Measurements from ENCODE around the gene KRTAP13-2.

Gene KRTAP13-2

GRCh38 chr21:30336596-30336995 is 35.5 kb downstream of the KRTAP13-2 start:
- Histone ChIP-seq H3K4me3 (ENCODE audit: low read depth, low read length) (no peak overlapping the region), H3K27me3 (replicated peaks) (no peaks in the 10 kb centered on the region), H3K27ac (no peak overlapping the region), H3K36me3 (replicated peaks) (no peaks in the 10 kb centered on the region)
- in situ Hi-C loops (cut with HindIII; ENCODE audit: low pct_ligation_motif_present, low sequenced_read_pairs) = no loop called here
- no peak for TF ChIP-seq CTCF (IDR thresholded peaks at IDR 0.05; ENCODE audit: low read depth, low read length, missing control alignments)
- DNase-seq = no peak

GRCh38 chr21:30333736-30334135 is 38.3 kb downstream of the KRTAP13-2 start:
- Histone ChIP-seq H3K27me3 (replicated peaks) (no peaks in the 10 kb centered on the region), H3K36me3 (replicated peaks) (no peaks in the 10 kb centered on the region), H3K27ac (no peak overlapping the region), H3K4me3 (ENCODE audit: low read depth, low read length) (no peak overlapping the region)
- TF ChIP-seq CTCF (IDR thresholded peaks at IDR 0.05; ENCODE audit: low read depth, low read length, missing control alignments) = no peak
- no peak for DNase-seq
- in situ Hi-C loops (cut with HindIII; ENCODE audit: low pct_ligation_motif_present, low sequenced_read_pairs) = no loop called here

- TF ChIP-seq CTCF (IDR thresholded peaks at IDR 0.05; ENCODE audit: low read depth, low read length, missing control alignments) = no peak
- Histone ChIP-seq H3K36me3 (replicated peaks) (no peaks in the 10 kb centered on the region), H3K27ac (no peak overlapping the region), H3K27me3 (replicated peaks) (no peaks in the 10 kb centered on the region), H3K4me3 (ENCODE audit: low read depth, low read length) (no peak overlapping the region)
- in situ Hi-C loops (cut with HindIII; ENCODE audit: low pct_ligation_motif_present, low sequenced_read_pairs) = no loop called here
- DNase-seq = no peak
Measured at GRCh38 chr21:30332681-30333080, 39.4 kb downstream of the KRTAP13-2 start.

GRCh38 chr21:30329203-30329875 is 42.7 kb downstream of the KRTAP13-2 start:
- no peak overlapping the region for H3K27ac ChIP-seq
- in situ Hi-C loops (cut with HindIII; ENCODE audit: low pct_ligation_motif_present, low sequenced_read_pairs) = no loop called here
- TF ChIP-seq CTCF (IDR thresholded peaks at IDR 0.05; ENCODE audit: low read depth, low read length, missing control alignments) = no peak
- H3K4me3 ChIP-seq (ENCODE audit: low read depth, low read length) = no peak overlapping the region
- no peaks in the 10 kb centered on the region for H3K27me3 ChIP-seq (replicated peaks)
- peak; percentile 19 for DNase-seq
- H3K36me3 ChIP-seq (replicated peaks) = no peaks in the 10 kb centered on the region

GRCh38 chr21:30326390-30326789 is 45.7 kb downstream of the KRTAP13-2 start:
- no peak for TF ChIP-seq CTCF (IDR thresholded peaks at IDR 0.05; ENCODE audit: low read depth, low read length, missing control alignments)
- DNase-seq = no peak
- Histone ChIP-seq H3K36me3 (replicated peaks) (no peaks in the 10 kb centered on the region), H3K27ac (no peak overlapping the region), H3K4me3 (ENCODE audit: low read depth, low read length) (no peak overlapping the region), H3K27me3 (replicated peaks) (no peaks in the 10 kb centered on the region)
- in situ Hi-C loops (cut with HindIII; ENCODE audit: low pct_ligation_motif_present, low sequenced_read_pairs) = no loop called here
